ENCODE data around the gene DNPEP. TPM values are rescaled to one million over a fixed set of nuclear protein-coding genes. Genes with fewer than 3 reads are reported as not detected.

Gene DNPEP
- total and polyA plus RNA-seq, 2 experiments from 2014 or later = 49.2 to 67.9 TPM

- no peaks in the 10 kb centered on the region for H3F3A ChIP-seq (replicated peaks; ENCODE audit: low read depth)
- H2AFZ ChIP-seq = no peak overlapping the region
- no peaks in the 10 kb centered on the region for H3K27me3 ChIP-seq (ENCODE audit: insufficient read depth)
- H3K4me1 ChIP-seq (ENCODE audit: insufficient read depth) = no peaks in the 10 kb centered on the region
- ATAC-seq = peak; percentile 62
- Mint-ChIP-seq H3K36me3 (ENCODE audit: low read depth) (peaks cover 38% of the 10 kb centered on the region), H3K27ac (peak overlapping the region; percentile 22; the same call in 1 of the 2 replicates), H3K27me3 (ENCODE audit: insufficient read depth, low read depth, poor library complexity) (peaks cover 3% of the 10 kb centered on the region), H3K9me3 (no peaks in the 10 kb centered on the region), H3K4me3 (no peak overlapping the region), H3K4me1 (no peaks in the 10 kb centered on the region; the same call in 2 of the 3 replicates)
- DNase-seq (ENCODE audit: low spot score) = no peak
- H3K9me2 ChIP-seq (ENCODE audit: insufficient read depth) = no peaks in the 10 kb centered on the region
- peaks cover under 1% of the 10 kb centered on the region; the same call in 1 of the 2 replicates for H3K36me3 ChIP-seq (ENCODE audit: insufficient read depth)
- no peak overlapping the region for H3K27ac ChIP-seq (ENCODE audit: low read depth)
- H3K4me3 ChIP-seq = no peak overlapping the region
- TF ChIP-seq EZH2 (IDR thresholded peaks at IDR 0.05; ENCODE audit: low read depth, unreplicated experiment) (no peak), POLR2AphosphoS5 (IDR thresholded peaks at IDR 0.05; ENCODE audit: low read depth) (no peak), STAT1 (IDR thresholded peaks at IDR 0.05; ENCODE audit: unreplicated experiment) (no peak), CREB1 (CRISPR knock-in tag; IDR thresholded peaks at IDR 0.05; ENCODE audit: low read depth) (no peak), JUNB (IDR thresholded peaks at IDR 0.05; ENCODE audit: unreplicated experiment) (no peak), ETS1 (IDR thresholded peaks at IDR 0.05) (no peak), ZNF331 (CRISPR knock-in tag; IDR thresholded peaks at IDR 0.05; ENCODE audit: low read depth) (no peak), ZNF114 (CRISPR knock-in tag; IDR thresholded peaks at IDR 0.05) (no peak), CTCF (conservative IDR thresholded peaks at IDR 0.05; ENCODE audit: low read depth in 2 of 2) (no peak), ZNF462 (CRISPR knock-in tag; IDR thresholded peaks at IDR 0.05) (no peak), NANOG (IDR thresholded peaks at IDR 0.05; ENCODE audit: borderline replicate concordance) (no peak), EZH2phosphoT487 (IDR thresholded peaks at IDR 0.05; ENCODE audit: unreplicated experiment) (no peak), REST (IDR thresholded peaks at IDR 0.05; ENCODE audit: unreplicated experiment) (no peak)
- no peaks in the 10 kb centered on the region for H3K79me2 ChIP-seq (replicated peaks; ENCODE audit: insufficient read depth)
- H4K20me1 ChIP-seq (replicated peaks; ENCODE audit: insufficient read depth) = no peaks in the 10 kb centered on the region
- H3K4me2 ChIP-seq = no peak overlapping the region
Observed at GRCh38 chr2:219378163-219378851, 9.4 kb downstream of the DNPEP start.
